ENCODE results near the gene KCTD20. TPM values are rescaled to one million over a fixed set of nuclear protein-coding genes. Genes with fewer than 3 reads are reported as not detected.

The KCTD20 gene
- polyA plus RNA-seq, 1 donor from 2014 or later: 32.4 TPM

DNA sequence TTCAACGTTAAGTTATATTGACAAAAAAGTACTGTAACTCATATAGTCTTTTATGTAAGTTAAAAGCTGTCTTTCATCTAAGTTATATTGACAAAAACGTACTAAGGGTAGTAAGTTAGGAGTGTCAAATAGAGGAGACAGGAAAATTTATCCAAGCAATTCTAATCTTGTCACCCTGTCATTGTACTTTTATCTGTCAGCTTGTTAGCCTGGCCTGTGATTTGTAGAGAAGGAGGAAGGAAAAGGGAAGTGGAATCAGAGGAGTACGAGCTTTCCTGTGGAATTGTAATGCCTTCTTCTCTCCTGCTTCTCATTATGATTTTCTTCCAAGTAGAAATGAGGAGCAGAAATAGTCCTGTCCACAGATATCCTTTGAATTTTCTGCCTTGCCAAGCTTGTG lies 18.8 kb downstream of the KCTD20 start:
- Histone ChIP-seq H3K9me2 (ENCODE audit: insufficient read depth, low read length) (no peaks in the 10 kb centered on the region), H3K9me3 (ENCODE audit: low read length) (no peaks in the 10 kb centered on the region), H3F3A (ENCODE audit: insufficient read depth, low read length, poor library complexity, severe bottlenecking) (no peaks in the 10 kb centered on the region), H3K27me3 (ENCODE audit: insufficient read depth, low read depth, low read length) (no peaks in the 10 kb centered on the region), H3K4me3 (ENCODE audit: low read length) (no peak overlapping the region), H3K9ac (ENCODE audit: low read length) (no peak overlapping the region), H3K79me2 (replicated peaks; ENCODE audit: insufficient read depth, low read length) (peaks cover 23% of the 10 kb centered on the region), H2AFZ (ENCODE audit: low read depth, low read length) (no peak overlapping the region), H4K20me1 (ENCODE audit: insufficient read depth) (no peaks in the 10 kb centered on the region), H3K27ac (ENCODE audit: low read length) (no peak overlapping the region), H3K4me2 (ENCODE audit: low read length) (no peak overlapping the region), H3K36me3 (ENCODE audit: insufficient read depth, low read length) (no peaks in the 10 kb centered on the region)
- no peak for TF ChIP-seq SMC3 (conservative IDR thresholded peaks at IDR 0.05; ENCODE audit: poor library complexity)
- no peak for TF ChIP-seq MXI1 (conservative IDR thresholded peaks at IDR 0.05; ENCODE audit: poor library complexity, severe bottlenecking)
- no peak for TF ChIP-seq POLR2AphosphoS5 (IDR thresholded peaks at IDR 0.05)
- TF ChIP-seq, protein P1, sequence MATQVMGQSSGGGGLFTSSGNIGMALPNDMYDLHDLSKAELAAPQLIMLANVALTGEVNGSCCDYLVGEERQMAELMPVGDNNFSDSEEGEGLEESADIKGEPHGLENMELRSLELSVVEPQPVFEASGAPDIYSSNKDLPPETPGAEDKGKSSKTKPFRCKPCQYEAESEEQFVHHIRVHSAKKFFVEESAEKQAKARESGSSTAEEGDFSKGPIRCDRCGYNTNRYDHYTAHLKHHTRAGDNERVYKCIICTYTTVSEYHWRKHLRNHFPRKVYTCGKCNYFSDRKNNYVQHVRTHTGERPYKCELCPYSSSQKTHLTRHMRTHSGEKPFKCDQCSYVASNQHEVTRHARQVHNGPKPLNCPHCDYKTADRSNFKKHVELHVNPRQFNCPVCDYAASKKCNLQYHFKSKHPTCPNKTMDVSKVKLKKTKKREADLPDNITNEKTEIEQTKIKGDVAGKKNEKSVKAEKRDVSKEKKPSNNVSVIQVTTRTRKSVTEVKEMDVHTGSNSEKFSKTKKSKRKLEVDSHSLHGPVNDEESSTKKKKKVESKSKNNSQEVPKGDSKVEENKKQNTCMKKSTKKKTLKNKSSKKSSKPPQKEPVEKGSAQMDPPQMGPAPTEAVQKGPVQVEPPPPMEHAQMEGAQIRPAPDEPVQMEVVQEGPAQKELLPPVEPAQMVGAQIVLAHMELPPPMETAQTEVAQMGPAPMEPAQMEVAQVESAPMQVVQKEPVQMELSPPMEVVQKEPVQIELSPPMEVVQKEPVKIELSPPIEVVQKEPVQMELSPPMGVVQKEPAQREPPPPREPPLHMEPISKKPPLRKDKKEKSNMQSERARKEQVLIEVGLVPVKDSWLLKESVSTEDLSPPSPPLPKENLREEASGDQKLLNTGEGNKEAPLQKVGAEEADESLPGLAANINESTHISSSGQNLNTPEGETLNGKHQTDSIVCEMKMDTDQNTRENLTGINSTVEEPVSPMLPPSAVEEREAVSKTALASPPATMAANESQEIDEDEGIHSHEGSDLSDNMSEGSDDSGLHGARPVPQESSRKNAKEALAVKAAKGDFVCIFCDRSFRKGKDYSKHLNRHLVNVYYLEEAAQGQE (IDR thresholded peaks at IDR 0.05; ENCODE audit: borderline replicate concordance): no peak
- no peak for TF ChIP-seq EZH2 (IDR thresholded peaks at IDR 0.05; ENCODE audit: borderline replicate concordance, insufficient read depth, low read length, poor library complexity, severe bottlenecking)
- TF ChIP-seq TAF1 (IDR thresholded peaks at IDR 0.05; ENCODE audit: low read depth): no peak

DNA sequence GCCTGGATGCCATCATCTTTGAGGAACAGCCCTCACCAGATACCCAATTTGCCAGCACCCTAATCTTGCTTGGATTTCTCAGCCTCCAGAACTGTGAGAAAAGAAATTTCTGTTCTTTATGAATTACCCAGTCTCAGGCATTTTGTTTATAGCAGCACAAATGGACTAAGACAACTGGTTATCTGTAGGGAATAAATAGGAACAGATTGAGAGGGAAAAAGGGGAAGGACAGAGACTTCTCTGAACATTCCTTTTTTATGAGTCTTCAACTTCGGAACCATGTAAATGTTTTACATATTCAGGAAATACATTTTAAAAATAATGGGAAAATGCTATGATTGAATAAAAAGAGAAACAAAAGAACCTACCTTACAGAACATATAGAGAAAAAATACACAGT lies 20.9 kb downstream of the KCTD20 start:
- Histone ChIP-seq H3F3A (ENCODE audit: insufficient read depth, low read length, poor library complexity, severe bottlenecking) (no peaks in the 10 kb centered on the region), H3K79me2 (replicated peaks; ENCODE audit: insufficient read depth, low read length) (peaks cover 18% of the 10 kb centered on the region), H3K4me3 (ENCODE audit: low read length) (no peak overlapping the region), H3K27me3 (ENCODE audit: insufficient read depth, low read depth, low read length) (no peaks in the 10 kb centered on the region), H3K9me3 (ENCODE audit: low read length) (no peaks in the 10 kb centered on the region), H4K20me1 (ENCODE audit: insufficient read depth) (no peaks in the 10 kb centered on the region), H3K4me2 (ENCODE audit: low read length) (no peak overlapping the region), H2AFZ (ENCODE audit: low read depth, low read length) (no peak overlapping the region), H3K9me2 (ENCODE audit: insufficient read depth, low read length) (no peaks in the 10 kb centered on the region), H3K9ac (ENCODE audit: low read length) (no peak overlapping the region), H3K36me3 (ENCODE audit: insufficient read depth, low read length) (peaks cover 3% of the 10 kb centered on the region), H3K27ac (ENCODE audit: low read length) (no peak overlapping the region)
- TF ChIP-seq EZH2 (IDR thresholded peaks at IDR 0.05; ENCODE audit: borderline replicate concordance, insufficient read depth, low read length, poor library complexity, severe bottlenecking) (no peak), POLR2AphosphoS5 (IDR thresholded peaks at IDR 0.05) (no peak), RAD21 (conservative IDR thresholded peaks at IDR 0.05) (no peak), SMC3 (conservative IDR thresholded peaks at IDR 0.05; ENCODE audit: poor library complexity) (no peak), EP300 (conservative IDR thresholded peaks at IDR 0.05; ENCODE audit: poor library complexity, severe bottlenecking) (no peak), MXI1 (conservative IDR thresholded peaks at IDR 0.05; ENCODE audit: poor library complexity, severe bottlenecking) (no peak), TAF1 (IDR thresholded peaks at IDR 0.05; ENCODE audit: low read depth) (no peak)
- TF ChIP-seq, protein P1 (IDR thresholded peaks at IDR 0.05; ENCODE audit: borderline replicate concordance): no peak
- TF ChIP-seq, protein P2, sequence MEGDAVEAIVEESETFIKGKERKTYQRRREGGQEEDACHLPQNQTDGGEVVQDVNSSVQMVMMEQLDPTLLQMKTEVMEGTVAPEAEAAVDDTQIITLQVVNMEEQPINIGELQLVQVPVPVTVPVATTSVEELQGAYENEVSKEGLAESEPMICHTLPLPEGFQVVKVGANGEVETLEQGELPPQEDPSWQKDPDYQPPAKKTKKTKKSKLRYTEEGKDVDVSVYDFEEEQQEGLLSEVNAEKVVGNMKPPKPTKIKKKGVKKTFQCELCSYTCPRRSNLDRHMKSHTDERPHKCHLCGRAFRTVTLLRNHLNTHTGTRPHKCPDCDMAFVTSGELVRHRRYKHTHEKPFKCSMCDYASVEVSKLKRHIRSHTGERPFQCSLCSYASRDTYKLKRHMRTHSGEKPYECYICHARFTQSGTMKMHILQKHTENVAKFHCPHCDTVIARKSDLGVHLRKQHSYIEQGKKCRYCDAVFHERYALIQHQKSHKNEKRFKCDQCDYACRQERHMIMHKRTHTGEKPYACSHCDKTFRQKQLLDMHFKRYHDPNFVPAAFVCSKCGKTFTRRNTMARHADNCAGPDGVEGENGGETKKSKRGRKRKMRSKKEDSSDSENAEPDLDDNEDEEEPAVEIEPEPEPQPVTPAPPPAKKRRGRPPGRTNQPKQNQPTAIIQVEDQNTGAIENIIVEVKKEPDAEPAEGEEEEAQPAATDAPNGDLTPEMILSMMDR (IDR thresholded peaks at IDR 0.05; ENCODE audit: poor library complexity, severe bottlenecking): no peak
